ENCODE data around the gene CHRNA10.

Gene CHRNA10

DNA sequence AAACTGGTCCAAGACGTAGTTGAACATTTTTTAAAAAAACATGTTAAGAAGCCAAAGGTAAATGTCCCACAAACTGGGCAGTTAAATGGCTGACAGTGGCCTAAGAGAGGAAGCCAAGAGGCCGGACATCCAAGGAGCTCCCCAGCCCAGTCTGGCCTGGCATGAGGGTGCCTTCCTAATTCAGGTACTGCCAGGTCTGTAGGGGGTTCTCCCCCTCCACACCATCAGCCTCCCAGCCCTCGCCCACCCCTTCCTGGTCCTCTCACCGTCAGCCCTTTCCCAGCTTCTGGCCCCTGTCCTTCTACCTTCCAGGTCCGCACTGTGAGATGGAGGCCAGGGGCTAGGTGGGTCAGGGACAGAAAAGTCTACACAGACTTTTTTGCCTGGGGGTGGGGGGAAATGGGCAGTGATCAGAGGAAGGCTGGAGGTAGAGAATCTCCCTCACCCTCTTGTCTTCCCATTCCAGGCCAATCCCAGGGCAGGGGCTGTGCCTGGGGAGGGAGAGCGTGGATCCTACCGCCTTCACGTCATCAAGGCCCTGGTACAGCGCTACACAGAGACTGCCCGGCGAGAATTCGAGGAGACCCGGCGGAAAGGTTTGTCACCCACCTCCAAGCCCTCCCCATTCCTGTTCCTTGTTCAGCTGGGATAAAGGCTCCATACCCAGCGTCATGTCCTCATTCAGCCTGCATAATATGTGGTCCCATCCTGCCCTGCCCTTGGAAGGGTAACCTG lies 35.4 kb downstream of the CHRNA10 start:
- DNase-seq (ENCODE audit: low read depth in 2 of 3, low spot score in 1 of 3) = no peak

- DNase-seq (ENCODE audit: low read depth in 2 of 3, low spot score in 1 of 3) = no peak
Measured at GRCh38 chr11:3632070-3632660, 39.0 kb downstream of the CHRNA10 start.

- no peak for DNase-seq (ENCODE audit: low read depth in 2 of 3, low spot score in 1 of 3)
Measured at GRCh38 chr11:3631331-3631730, 39.9 kb downstream of the CHRNA10 start.

DNA sequence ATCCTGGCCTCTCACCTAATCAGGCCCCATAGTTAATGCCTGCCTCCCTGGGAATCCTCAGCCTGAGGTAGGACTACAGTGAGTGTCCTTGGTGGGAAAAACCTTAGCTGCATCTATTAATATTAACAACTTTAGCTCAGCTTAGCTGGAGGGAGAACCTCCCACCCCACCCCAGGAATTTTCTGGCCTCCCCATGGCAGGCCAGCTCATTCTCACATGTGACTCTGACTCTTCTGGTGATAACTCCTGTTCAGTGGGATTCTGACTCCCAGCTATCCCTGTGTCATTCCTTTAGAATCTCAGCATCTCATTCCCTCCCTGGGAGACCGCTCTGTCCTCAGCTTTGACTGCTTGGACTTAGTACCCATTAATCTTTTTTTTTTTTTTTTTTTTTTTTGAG lies 43.9 kb downstream of the CHRNA10 start:
- no peak for DNase-seq (ENCODE audit: low read depth in 2 of 3, low spot score in 1 of 3)

- DNase-seq (ENCODE audit: low read depth in 2 of 3, low spot score in 1 of 3) = no peak
Measured at GRCh38 chr11:3626250-3626960, 44.8 kb downstream of the CHRNA10 start.

GRCh38 chr11:3623767-3624458 lies 47.3 kb downstream of the CHRNA10 start:
- no peak for DNase-seq (ENCODE audit: low read depth in 2 of 3, low spot score in 1 of 3)

- DNase-seq (ENCODE audit: low read depth in 2 of 3, low spot score in 1 of 3) = no peak
Measured at GRCh38 chr11:3623121-3623520, 48.1 kb downstream of the CHRNA10 start.

DNA sequence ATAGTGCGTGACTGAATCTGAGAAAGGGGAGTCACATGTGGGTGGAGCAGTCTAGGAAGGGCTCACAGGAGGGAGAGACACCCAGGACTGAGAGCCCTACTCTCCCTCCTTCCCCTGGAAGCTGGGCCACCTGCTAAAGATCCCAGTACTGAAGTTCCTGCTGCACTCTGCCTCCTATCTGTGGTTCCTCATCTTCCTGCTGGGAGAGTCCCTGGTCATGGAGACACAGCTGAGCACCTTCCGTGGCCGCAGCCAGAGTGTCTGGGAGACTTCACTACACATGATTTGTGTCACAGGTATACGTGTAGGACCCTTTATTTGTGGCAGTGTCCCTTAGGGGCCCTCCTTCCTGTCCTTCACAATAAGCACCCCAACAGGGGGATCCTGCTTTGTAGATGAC lies 48.7 kb downstream of the CHRNA10 start:
- DNase-seq (ENCODE audit: low read depth in 2 of 3, low spot score in 1 of 3) = no peak

DNA sequence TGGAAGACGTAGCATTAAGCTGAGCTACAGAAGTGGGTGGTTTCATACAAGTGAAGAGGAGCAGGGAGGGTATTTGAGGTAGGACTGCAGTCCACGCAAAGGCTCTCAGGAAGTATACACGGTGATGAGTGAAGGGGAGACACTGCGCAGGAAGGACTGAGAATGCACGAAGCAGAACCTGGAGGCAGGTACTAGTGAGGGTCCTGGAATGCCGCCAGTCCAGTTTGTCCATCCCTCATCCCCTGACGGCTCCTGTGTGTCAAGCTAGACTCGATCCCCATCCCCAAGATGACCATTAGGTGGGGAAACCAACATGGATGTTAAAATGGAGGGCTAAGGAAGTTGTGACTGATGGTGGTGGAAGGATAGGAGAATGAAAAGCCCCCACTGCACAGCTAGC lies 53.2 kb downstream of the CHRNA10 start:
- DNase-seq (ENCODE audit: low read depth in 2 of 3, low spot score in 1 of 3) = no peak

- no peak for DNase-seq (ENCODE audit: low read depth in 2 of 3, low spot score in 1 of 3)
Measured at GRCh38 chr11:3616721-3617460, 54.3 kb downstream of the CHRNA10 start.

- DNase-seq (ENCODE audit: low read depth in 2 of 3, low spot score in 1 of 3) = no peak
Measured at GRCh38 chr11:3615998-3616397, 55.2 kb downstream of the CHRNA10 start.

Measured in stimulated activated CD4-positive, alpha-beta T cell treated with anti-CD3 and anti-CD28 coated beads, Interleukin-12 subunit alpha, Interleukin-12 subunit beta, amount 100 ng/mL, for 48 hours (primary cell).